DLD1 (cell line): Measurements from ENCODE around the gene ZNF322.
"Not testable (repeated sequence)": the region's sequence is repeated elsewhere in the genome, so short reads cannot be mapped to it uniquely, and the experiment has no call there.

Experiments used
- in situ Hi-C: cut with HindIII; loops from 2 replicates; pipeline ENCODE4 v1.10.0; 2017; ENCODE audit warnings: low sequenced_read_pairs

The ZNF322 gene

GRCh38 chr6:26659042-26659999 lies at the start of gene ZNF322:
ZNF322 (minus strand) TSS chr6:26659746; CDS start chr6:26638553, 21,193 bp downstream.
- in situ Hi-C loops = no loop called here

- in situ Hi-C loops = not testable (repeated sequence)
Measured at GRCh38 chr6:26705780-26706179, 46.2 kb upstream of the ZNF322 start.

GRCh38 chr6:26705352-26705751 lies 45.8 kb upstream of the ZNF322 start:
- in situ Hi-C loops = not testable (repeated sequence)

- in situ Hi-C loops = not testable (repeated sequence)
Measured at GRCh38 chr6:26701023-26701747, 41.6 kb upstream of the ZNF322 start.

- in situ Hi-C loops = not testable (repeated sequence)
Measured at GRCh38 chr6:26697496-26697895, 38.0 kb upstream of the ZNF322 start.

GRCh38 chr6:26689324-26689947 lies 29.9 kb upstream of the ZNF322 start:
- in situ Hi-C loops = not testable (repeated sequence)

GRCh38 chr6:26682435-26683042 lies 23.0 kb upstream of the ZNF322 start:
- in situ Hi-C loops = not testable (repeated sequence)

GRCh38 chr6:26673287-26673686 lies 13.7 kb upstream of the ZNF322 start:
- in situ Hi-C loops = not testable (repeated sequence)

GRCh38 chr6:26670558-26670957 lies 11.0 kb upstream of the ZNF322 start:
- in situ Hi-C loops = not testable (repeated sequence)

- in situ Hi-C loops = not testable (repeated sequence)
Measured at GRCh38 chr6:26670003-26670402, 10.5 kb upstream of the ZNF322 start.

GRCh38 chr6:26660000-26660361 lies 435 bp upstream of the ZNF322 start:
- in situ Hi-C loops = no loop called here

- in situ Hi-C loops = no loop called here
Measured at GRCh38 chr6:26657256-26657655, 2.3 kb downstream of the ZNF322 start.

GRCh38 chr6:26653007-26653406 lies 6.5 kb downstream of the ZNF322 start:
- in situ Hi-C loops = no loop called here

GRCh38 chr6:26651133-26651781 lies 8.3 kb downstream of the ZNF322 start:
- in situ Hi-C loops = no loop called here

- in situ Hi-C loops = no loop called here
Measured at GRCh38 chr6:26646074-26646473, 13.5 kb downstream of the ZNF322 start.

- in situ Hi-C loops = no loop called here
Measured at GRCh38 chr6:26640806-26641205, 18.7 kb downstream of the ZNF322 start.

GRCh38 chr6:26629359-26629758 lies 30.2 kb downstream of the ZNF322 start:
- in situ Hi-C loops = no loop called here

- in situ Hi-C loops = no loop called here
Measured at GRCh38 chr6:26627843-26628242, 31.7 kb downstream of the ZNF322 start.

GRCh38 chr6:26624557-26624956 lies 35.0 kb downstream of the ZNF322 start:
- in situ Hi-C loops = no loop called here

GRCh38 chr6:26623339-26623859 lies 36.1 kb downstream of the ZNF322 start:
- in situ Hi-C loops = no loop called here
